SKM-1 (cell line): ENCODE data around the gene ACBD6.

ENCODE experiments used
- DNase-seq: peaks from one replicate; lab custom pipeline; 2025; ENCODE audit not compliant: unreplicated experiment; lab: John Stamatoyannopoulos, UW

The ACBD6 gene

GRCh38 chr1:180277476-180278193 is 224.7 kb downstream of the ACBD6 start:
- no peak for DNase-seq

- no peak for DNase-seq
These were observed 226.7 kb downstream of the ACBD6 start for GRCh38 chr1:180275726-180276125.

- no peak for DNase-seq
These were observed 228.2 kb downstream of the ACBD6 start for GRCh38 chr1:180274221-180274620.

- no peak for DNase-seq
These were observed 229.3 kb downstream of the ACBD6 start for GRCh38 chr1:180273066-180273465.

- DNase-seq = no peak
These were observed 230.0 kb downstream of the ACBD6 start for GRCh38 chr1:180272395-180272794.

GRCh38 chr1:180271272-180272255 is 230.8 kb downstream of the ACBD6 start:
- no peak for DNase-seq

GRCh38 chr1:180270530-180271271 is 231.7 kb downstream of the ACBD6 start:
- DNase-seq = no peak

GRCh38 chr1:180269645-180270529 is 232.5 kb downstream of the ACBD6 start:
- no peak for DNase-seq

GRCh38 chr1:180268556-180269075 is 233.8 kb downstream of the ACBD6 start:
- no peak for DNase-seq

GRCh38 chr1:180267761-180268555 is 234.4 kb downstream of the ACBD6 start:
- DNase-seq = no peak

- no peak for DNase-seq
These were observed 235.2 kb downstream of the ACBD6 start for GRCh38 chr1:180267211-180267561.

- no peak for DNase-seq
These were observed 235.8 kb downstream of the ACBD6 start for GRCh38 chr1:180266275-180267210.

GRCh38 chr1:180265871-180266270 is 236.5 kb downstream of the ACBD6 start:
- DNase-seq = no peak

- DNase-seq = no peak
These were observed 237.2 kb downstream of the ACBD6 start for GRCh38 chr1:180265201-180265600.

- DNase-seq = no peak
These were observed 237.8 kb downstream of the ACBD6 start for GRCh38 chr1:180264595-180264994.

GRCh38 chr1:180262628-180263488 is 239.5 kb downstream of the ACBD6 start:
- DNase-seq = no peak

- no peak for DNase-seq
These were observed 240.7 kb downstream of the ACBD6 start for GRCh38 chr1:180261524-180262155.
